Natural killer cell treated with Interleukin-12 subunit alpha and Interleukin-12 subunit beta and Interleukin-15 and Interleukin-18, amount 100 ng/mL, for 72 hours (primary cell): ENCODE measurements around the gene PRDM16. TPM values are rescaled to one million over a fixed set of nuclear protein-coding genes. Genes with fewer than 3 reads are reported as not detected.

ENCODE experiments used
- ATAC-seq, 2 donors: fragments of 150-1000 bp; cut with Tn5 transposase in 1 of 2; sonication (Bioruptor Pico), chemical (Tn5 transposase) in 1 of 2; 2 replicates each; pipeline ENCODE4 v1.10.0; 2021
- DNase-seq: peaks from one replicate; pipeline ENCODE4 v3.0.0; 2022; ENCODE audit warnings: low spot score
- H3K27ac Mint-ChIP-seq, 2 donors: 1 replicate in 1 of 2; 2 replicates in 1 of 2; pipeline ENCODE4 v1.8.0; 2022; ENCODE audit warnings: mixed read lengths in 2 of 2, mild to moderate bottlenecking in 1 of 2, moderate library complexity in 1 of 2
- H3K27me3 Mint-ChIP-seq, 2 donors: 1 replicate in 1 of 2; 2 replicates in 1 of 2; pipeline ENCODE4 v1.8.0; 2022; ENCODE audit warnings: mixed read lengths in 2 of 2
- H3K36me3 Mint-ChIP-seq: one replicate; pipeline ENCODE4 v1.8.0; 2022; ENCODE audit warnings: mixed read lengths
- H3K4me1 Mint-ChIP-seq, 2 donors: 1 replicate in 1 of 2; 2 replicates in 1 of 2; pipeline ENCODE4 v1.8.0; 2022; ENCODE audit warnings: low read depth in 2 of 2, mixed read lengths in 2 of 2, mild to moderate bottlenecking in 1 of 2
- H3K4me3 Mint-ChIP-seq: one replicate; pipeline ENCODE4 v1.8.0; 2022; ENCODE audit warnings: mixed read lengths
- H3K9me3 Mint-ChIP-seq: 2 replicates; pipeline ENCODE4 v1.8.0; 2022; ENCODE audit warnings: mixed read lengths
- total RNA-seq, 2 donors: library from RNA; stranded (reverse); gene quantifications; one replicate each; pipeline ENCODE4 v1.2.3, GENCODE V29; 2022

The PRDM16 gene
- total RNA-seq, 2 donors from 2014 or later = not detected

DNA sequence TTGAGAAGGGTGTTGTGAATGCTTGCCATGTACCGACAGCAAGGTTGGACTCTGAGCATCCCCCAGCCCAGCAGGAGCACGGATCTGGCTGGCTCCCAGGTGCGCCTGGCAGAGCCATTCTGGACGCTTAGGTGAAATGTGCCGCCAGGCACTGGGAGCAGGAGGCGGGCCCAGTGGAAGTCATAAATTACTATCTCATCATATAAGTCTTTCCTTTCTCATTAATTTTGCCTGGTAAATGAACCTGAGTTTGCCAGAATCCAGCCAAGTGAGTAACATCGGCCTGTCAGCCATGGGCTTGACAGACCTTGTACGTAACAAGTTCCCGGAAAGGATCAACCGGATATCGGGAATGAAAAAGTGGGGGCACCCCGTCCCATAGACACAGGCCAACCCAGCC, 206.0 kb downstream of the PRDM16 start:
- DNase-seq = no peak
- Mint-ChIP-seq H3K4me1 (no peaks in the 10 kb centered on the region), H3K27me3 (no peaks in the 10 kb centered on the region), H3K4me3 (no peak overlapping the region), H3K9me3 (no peaks in the 10 kb centered on the region), H3K27ac (no peak overlapping the region), H3K36me3 (no peaks in the 10 kb centered on the region)
- ATAC-seq = no peak

DNA sequence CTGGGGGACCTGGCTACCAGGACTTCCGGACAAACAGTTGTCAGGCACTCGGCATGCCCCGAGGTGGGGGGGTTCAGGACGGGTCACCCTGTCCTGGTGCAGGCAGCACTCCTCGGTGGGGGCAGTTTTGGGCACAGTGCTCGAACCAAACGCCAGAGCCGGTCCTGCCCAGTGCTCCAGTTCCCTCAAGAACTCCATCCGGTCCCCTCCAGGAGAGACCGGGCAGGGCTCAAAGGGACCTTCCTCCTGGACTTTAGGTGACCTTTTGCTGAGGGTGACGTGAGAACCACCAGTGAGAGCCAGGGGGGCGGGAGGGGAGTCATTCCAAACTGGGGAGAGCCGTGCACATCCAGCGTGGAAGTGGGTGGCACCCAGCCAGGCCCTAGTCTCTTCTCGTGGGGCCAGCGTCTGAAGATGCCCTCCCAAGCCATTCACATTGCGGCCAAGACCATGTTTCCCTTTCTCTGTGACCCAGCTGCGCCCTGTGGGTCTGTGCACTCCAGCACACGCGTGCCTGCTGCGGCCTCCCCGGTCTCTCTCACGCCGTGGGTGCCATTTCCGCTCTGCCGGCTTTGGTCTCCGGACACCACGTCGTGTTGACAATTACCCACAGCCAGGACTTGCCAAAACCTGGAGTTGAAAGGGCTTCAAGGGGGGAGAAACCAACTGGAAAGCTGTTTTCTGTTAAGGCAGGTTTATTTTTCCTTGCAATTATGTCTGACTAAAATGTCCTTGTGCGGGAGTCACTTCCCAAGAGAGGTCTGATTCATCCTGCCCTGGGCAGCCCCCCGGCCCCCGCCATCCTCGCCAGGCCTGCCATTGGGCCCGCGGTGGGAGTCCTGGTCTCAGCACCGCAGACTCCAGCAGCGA, 206.7 kb downstream of the PRDM16 start:
- no peaks in the 10 kb centered on the region for H3K4me1 Mint-ChIP-seq
- DNase-seq = no peak
- no peak for ATAC-seq
- H3K9me3 Mint-ChIP-seq = no peaks in the 10 kb centered on the region
- H3K36me3 Mint-ChIP-seq = no peaks in the 10 kb centered on the region
- no peak overlapping the region for H3K27ac Mint-ChIP-seq
- no peaks in the 10 kb centered on the region for H3K27me3 Mint-ChIP-seq
- H3K4me3 Mint-ChIP-seq = no peak overlapping the region

DNA sequence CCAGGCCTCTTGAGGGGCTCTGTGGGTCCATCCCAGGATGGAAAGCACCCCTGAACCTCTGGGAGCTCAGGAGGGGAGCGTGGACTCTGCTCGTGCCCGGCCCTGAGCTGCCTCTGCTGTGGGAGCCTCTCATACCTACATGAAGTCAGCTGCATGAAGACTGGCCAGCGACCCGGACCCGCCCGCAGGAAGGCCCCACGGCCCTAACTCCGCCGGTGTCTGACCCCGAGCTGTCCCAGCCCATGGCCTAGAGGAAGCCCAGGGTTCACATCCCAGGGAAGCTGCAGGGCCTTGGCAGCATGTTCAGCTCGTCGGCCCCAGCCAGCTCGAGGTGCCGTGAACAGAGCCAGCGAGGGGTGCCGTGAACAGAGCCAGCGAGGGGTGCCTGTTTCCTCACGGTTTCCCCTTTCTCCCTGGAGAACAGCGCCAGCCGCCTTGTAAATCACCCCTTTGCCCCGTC, 207.4 kb downstream of the PRDM16 start:
- Mint-ChIP-seq H3K4me3 (no peak overlapping the region), H3K27me3 (peaks cover 0 to under 1% of the 10 kb centered on the region in 2 donors), H3K9me3 (no peaks in the 10 kb centered on the region), H3K36me3 (no peaks in the 10 kb centered on the region), H3K4me1 (no peaks in the 10 kb centered on the region), H3K27ac (no peak overlapping the region)
- DNase-seq (no peak), ATAC-seq (no peak)

DNA sequence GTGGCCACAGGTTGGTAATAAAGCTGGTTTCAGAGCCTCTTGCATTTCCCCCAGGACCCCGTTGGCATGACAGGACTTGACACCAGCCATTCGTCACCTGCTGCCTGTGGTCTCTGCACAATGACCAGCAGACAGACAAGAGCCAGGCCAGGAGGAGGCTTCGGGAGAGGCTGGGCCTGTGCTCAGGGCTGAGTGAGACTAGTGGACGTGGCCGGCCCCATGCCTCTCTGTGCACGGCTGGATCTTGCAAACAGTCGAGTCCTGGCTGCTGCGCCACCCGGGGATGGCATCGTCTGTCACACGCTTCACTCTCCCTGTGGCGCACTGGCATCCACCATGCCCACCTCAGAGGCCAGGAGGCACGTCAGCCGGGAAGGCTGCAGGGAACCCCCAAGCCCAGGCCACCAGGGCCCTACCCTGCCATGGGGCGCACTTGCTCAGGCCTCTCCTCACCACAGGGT, 208.0 kb downstream of the PRDM16 start:
- ATAC-seq = no peak
- Mint-ChIP-seq H3K36me3 (no peaks in the 10 kb centered on the region), H3K4me1 (no peaks in the 10 kb centered on the region)

DNA sequence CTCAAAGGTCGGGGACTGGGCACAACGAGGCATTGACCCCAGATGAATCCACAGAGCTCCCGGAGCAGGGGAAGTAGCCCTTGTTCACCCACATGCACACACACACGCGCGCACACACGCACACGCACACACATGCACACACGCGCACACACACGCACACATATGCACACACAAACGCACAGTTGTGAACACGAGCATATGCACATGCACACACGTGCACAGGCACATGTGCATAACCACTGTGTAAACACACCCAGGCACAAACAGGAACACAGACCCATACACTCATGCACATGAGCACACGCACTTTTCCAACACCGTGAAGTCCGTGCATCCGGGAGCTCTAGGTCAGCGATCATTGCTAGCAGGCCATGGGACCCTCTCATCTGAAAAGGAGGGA, 208.6 kb downstream of the PRDM16 start:
- H3K4me1 Mint-ChIP-seq = no peaks in the 10 kb centered on the region
- no peak overlapping the region for H3K4me3 Mint-ChIP-seq
- DNase-seq (no peak), ATAC-seq (no peak)
- H3K9me3 Mint-ChIP-seq = no peaks in the 10 kb centered on the region
- no peak overlapping the region for H3K27ac Mint-ChIP-seq
- no peaks in the 10 kb centered on the region for H3K36me3 Mint-ChIP-seq
- H3K27me3 Mint-ChIP-seq = peaks cover 0 to 3% of the 10 kb centered on the region in 2 donors

More for the DNA sequence above, 208.0 kb downstream of the PRDM16 start:
- Mint-ChIP-seq H3K4me3 (no peak overlapping the region), H3K27me3 (peaks cover 0 to 3% of the 10 kb centered on the region in 2 donors), H3K9me3 (no peaks in the 10 kb centered on the region), H3K27ac (no peak overlapping the region)
- DNase-seq = peak; percentile 49

DNA sequence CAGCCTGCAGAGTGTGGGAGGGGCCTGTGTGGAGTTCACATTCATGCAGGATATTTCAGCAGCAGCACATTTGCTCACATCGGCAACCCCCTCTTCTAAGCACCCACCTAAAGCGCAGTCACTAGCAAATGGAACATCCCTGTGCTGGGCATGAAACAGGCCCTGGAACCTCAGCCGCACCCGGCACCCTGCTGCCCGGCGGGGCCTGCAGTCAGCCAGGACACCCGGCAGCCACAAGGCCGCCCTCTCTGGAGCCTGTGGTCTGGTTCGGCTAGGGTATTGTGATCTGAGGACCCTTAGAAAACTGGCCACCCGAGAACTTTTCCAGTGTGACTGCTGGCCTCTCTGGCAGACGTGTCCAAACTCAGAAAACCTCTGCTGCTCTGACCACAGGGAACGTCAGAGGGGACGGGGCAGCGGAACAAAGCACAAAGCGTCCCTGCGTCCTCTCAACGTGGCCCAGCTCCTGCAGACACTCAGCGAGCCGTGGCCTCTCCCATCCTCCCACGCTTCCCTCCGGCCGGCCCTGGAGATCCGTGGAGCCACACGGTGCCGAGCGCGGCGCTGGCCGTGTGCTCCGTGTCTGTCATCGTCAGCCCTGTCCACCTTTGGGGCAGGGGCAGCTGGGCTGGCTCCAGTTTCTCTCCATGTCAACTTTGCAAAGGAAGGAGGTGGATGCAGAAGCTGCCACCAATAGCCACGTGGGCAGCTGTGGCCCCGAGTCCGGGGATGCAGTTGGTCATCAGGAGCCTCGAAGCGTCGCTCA, 209.6 kb downstream of the PRDM16 start:
- no peaks in the 10 kb centered on the region for H3K36me3 Mint-ChIP-seq
- ATAC-seq (no peak), DNase-seq (peak; percentile 55)
- H3K4me1 Mint-ChIP-seq = no peaks in the 10 kb centered on the region
- no peak overlapping the region for H3K27ac Mint-ChIP-seq
- H3K27me3 Mint-ChIP-seq = peaks cover 0 to 6% of the 10 kb centered on the region in 2 donors
- no peak overlapping the region for H3K4me3 Mint-ChIP-seq
- no peaks in the 10 kb centered on the region for H3K9me3 Mint-ChIP-seq

DNA sequence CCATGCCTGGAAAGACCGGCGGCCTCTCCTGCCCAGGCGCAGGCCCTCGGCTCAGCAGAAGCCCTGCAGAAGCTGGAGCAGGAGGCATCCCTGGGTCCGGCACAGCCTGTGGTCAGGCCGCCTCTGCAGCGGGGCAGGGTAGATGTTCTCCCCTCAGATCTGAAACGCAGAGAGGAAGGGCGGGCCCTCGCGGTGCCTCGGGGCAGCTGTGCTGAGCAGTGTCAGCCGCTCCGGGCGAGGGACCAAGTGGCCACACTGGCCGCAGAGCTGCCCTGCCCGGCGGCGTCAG, 210.1 kb downstream of the PRDM16 start:
- no peak for ATAC-seq
- no peak overlapping the region for H3K27ac Mint-ChIP-seq
- H3K4me1 Mint-ChIP-seq = no peaks in the 10 kb centered on the region
- no peaks in the 10 kb centered on the region for H3K9me3 Mint-ChIP-seq
- H3K4me3 Mint-ChIP-seq = no peak overlapping the region
- H3K27me3 Mint-ChIP-seq = peaks cover 0 to 6% of the 10 kb centered on the region in 2 donors
- no peak for DNase-seq
- no peaks in the 10 kb centered on the region for H3K36me3 Mint-ChIP-seq

DNA sequence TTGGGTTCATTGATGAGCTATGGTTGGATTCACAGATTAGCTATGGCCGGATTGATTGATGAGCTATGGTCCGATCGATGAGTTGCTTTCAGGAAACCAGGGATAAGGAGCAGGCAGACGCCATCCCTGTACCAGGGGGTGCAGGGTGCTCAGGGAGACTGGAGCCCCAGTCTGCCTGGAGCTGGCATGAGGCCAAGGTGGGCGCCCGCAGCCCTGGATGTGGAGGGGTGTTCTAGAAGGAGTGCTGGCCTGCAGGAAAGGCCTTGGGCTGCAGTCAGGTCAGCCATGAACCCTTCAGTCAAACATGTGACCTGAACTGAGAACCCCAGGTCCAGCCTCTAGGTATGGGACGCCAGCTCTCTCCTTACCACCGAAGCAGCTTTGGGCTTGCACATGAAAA, 212.7 kb downstream of the PRDM16 start:
- Mint-ChIP-seq H3K9me3 (no peaks in the 10 kb centered on the region), H3K4me3 (no peak overlapping the region), H3K36me3 (no peaks in the 10 kb centered on the region), H3K4me1 (no peaks in the 10 kb centered on the region), H3K27me3 (peaks cover 0 to 6% of the 10 kb centered on the region in 2 donors), H3K27ac (no peak overlapping the region)
- no peak for ATAC-seq
- DNase-seq = no peak

DNA sequence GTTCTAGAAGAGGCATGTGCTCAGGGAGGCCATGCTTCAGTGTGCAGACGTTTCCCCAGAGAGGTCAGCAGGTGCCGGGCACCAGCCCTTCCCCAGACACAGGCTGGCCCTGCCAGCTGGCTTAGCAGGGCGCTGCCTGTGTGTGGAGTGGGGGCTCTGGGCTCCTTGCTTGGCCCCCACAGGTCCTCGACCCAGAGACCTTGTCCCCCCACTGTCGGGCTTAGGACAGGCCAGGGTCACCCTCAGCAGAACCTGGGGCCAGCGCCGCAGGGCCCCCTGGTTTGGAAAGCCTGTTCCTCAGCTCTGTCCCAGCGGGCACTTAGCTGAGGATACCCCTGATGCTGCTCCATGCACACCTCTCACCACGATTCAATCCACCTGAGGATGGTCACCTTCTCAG, 213.2 kb downstream of the PRDM16 start:
- Mint-ChIP-seq H3K4me3 (no peak overlapping the region), H3K9me3 (no peaks in the 10 kb centered on the region), H3K27ac (no peak overlapping the region), H3K4me1 (no peaks in the 10 kb centered on the region), H3K27me3 (peaks cover 0 to 6% of the 10 kb centered on the region in 2 donors), H3K36me3 (no peaks in the 10 kb centered on the region)
- ATAC-seq (no peak), DNase-seq (no peak)

DNA sequence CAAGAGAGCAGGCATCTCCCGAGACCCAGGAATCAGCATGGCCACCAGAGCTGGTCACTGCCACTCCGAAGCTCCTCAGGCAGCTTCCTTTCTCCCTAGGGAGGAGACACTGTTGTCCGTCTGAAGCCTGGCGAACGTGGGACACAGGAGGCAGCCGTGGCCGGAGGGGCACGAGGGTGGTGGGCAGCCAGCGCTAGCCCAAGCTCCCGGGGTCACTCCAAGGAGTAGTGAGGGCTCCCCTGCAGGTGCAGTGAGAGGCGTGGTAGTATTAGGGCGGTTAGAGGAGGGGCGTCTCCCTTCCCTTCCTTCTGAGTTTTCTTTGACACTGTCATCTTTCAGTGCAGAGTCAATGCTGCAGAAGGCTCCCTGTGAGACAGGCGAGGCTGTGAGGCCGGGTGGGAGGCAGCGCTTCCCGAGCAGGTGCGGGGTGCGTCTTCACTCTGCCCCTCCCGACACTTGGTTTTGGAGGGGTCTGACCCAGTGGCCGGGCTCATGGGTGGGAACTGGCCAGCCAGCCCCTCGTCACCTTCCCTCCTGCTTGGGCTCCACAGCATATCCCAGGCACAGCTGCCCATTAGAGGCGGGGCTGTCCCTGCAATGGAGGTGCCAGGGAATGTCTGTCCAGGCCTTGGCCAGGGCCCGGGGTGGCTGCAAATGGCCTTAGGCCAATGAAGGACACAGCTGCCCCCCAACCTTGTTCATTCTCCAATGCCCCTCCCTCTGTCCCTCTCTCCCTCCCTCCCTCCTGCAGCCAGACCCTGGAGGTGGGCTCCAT, 213.8 kb downstream of the PRDM16 start:
- Mint-ChIP-seq H3K27ac (no peak overlapping the region), H3K36me3 (no peaks in the 10 kb centered on the region), H3K27me3 (peaks cover 0 to 6% of the 10 kb centered on the region in 2 donors), H3K9me3 (no peaks in the 10 kb centered on the region), H3K4me1 (no peaks in the 10 kb centered on the region), H3K4me3 (no peak overlapping the region)
- DNase-seq (no peak), ATAC-seq (no peak)

DNA sequence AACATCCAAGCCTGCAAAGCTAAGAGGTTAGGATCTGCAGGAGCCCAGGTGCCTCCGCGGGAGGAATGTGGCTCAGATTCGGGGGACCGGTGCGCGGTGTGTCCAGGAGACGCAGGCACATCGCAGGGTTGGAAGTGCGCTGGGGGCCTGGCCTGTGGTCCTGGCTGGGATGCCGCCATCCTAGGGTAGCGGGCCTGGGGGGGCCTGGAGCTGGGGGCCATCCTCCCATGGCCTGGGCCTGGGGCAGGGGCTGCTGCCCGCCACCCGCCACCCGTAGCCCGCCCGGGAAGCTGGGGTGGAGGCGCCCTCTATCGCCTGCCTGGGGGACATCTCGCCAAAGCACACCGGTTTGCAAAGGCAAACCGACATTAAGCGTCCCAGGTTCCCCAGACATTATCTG, 214.8 kb downstream of the PRDM16 start:
- no peak overlapping the region for H3K4me3 Mint-ChIP-seq
- no peaks in the 10 kb centered on the region for H3K9me3 Mint-ChIP-seq
- no peak overlapping the region for H3K27ac Mint-ChIP-seq
- no peaks in the 10 kb centered on the region for H3K4me1 Mint-ChIP-seq
- peaks cover 0 to 6% of the 10 kb centered on the region in 2 donors for H3K27me3 Mint-ChIP-seq
- no peaks in the 10 kb centered on the region for H3K36me3 Mint-ChIP-seq
- ATAC-seq (no peak), DNase-seq (no peak)

DNA sequence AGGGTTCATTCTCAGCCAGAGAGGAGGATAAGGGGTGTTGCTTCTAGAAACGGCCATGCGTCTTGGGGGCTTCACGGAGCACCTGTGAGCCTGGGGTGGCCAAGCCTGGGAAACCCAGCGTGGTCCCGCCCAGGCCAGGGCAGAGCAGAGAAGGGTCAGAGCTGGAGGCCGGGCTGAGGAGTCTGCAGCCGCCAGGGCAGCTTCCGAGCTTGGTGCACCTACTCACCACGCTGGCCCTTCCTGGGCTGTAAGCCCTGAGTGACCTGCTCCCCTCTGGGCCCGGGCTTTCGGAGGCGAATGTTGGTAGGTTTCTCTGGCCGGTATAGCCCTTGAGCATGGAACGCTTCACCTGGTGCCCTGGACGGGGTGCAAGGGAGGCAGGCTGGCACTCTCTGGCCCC, 215.7 kb downstream of the PRDM16 start:
- no peak for ATAC-seq
- Mint-ChIP-seq H3K36me3 (no peaks in the 10 kb centered on the region), H3K4me1 (no peaks in the 10 kb centered on the region)

DNA sequence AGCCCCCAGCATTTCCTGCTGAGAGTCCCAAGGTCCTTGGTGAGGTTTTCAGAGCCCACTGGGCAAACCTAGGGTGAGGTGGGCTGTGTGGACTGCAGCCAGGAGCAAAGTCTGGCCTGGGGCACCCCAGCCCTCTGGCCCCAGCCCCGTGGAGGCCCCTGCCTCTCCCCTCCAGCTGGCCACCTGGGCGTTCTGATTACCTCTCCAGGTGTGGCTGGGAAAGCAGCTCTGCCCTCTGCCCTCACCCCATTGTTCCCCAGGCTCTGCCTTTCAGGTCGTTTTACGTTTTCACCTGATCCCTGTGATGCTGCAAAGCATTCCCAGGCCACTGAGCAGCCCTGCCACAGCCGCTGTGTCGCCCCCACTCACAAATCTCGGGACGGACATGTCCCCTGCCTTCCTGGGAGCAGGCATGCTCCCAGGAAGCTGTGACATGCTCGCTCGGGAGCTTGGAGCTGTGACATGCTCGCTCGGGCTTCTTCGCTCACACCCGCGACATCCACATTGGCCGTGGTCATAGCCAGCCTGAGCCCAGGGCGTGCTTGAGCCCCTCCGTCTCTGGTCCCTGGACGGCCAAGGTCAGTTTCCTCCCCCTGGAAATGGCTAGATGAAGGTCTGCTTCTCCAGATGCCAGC, 216.2 kb downstream of the PRDM16 start:
- H3K9me3 Mint-ChIP-seq = no peaks in the 10 kb centered on the region
- H3K36me3 Mint-ChIP-seq = no peaks in the 10 kb centered on the region
- no peak overlapping the region for H3K4me3 Mint-ChIP-seq

More for the DNA sequence above, 215.7 kb downstream of the PRDM16 start:
- H3K4me3 Mint-ChIP-seq = no peak overlapping the region
- no peak overlapping the region for H3K27ac Mint-ChIP-seq
- no peaks in the 10 kb centered on the region for H3K9me3 Mint-ChIP-seq
- no peak for DNase-seq
- peaks cover 0 to 6% of the 10 kb centered on the region in 2 donors for H3K27me3 Mint-ChIP-seq

More for the DNA sequence above, 216.2 kb downstream of the PRDM16 start:
- Mint-ChIP-seq H3K27ac (no peak overlapping the region), H3K4me1 (no peaks in the 10 kb centered on the region), H3K27me3 (peaks cover 0 to 6% of the 10 kb centered on the region in 2 donors)
- DNase-seq (no peak), ATAC-seq (no peak)
